ENCODE data around the gene ENTPD2.
"Not testable (repeated sequence)": the region's sequence is repeated elsewhere in the genome, so short reads cannot be mapped to it uniquely, and the experiment has no call there.

ENTPD2 gene

DNA sequence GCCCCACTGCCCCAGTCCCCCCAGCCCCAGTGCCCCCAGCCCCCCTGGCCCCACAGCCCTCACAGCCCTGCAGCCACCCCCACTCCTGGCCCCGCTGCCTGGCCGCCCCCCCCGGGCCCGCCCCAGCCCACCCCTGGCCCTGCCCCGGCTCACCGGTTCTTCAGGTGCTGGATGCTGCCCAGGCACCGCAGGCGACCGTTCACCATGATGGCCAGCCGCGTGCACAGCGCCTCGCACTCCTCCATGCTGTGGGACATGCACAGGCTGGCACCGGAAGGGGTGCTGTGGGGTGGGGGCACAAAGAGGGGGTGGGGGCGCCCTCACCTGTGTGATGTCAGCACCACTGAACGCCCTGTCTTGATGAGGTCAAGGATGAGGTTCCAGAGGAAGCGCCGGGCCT lies 44.6 kb downstream of the ENTPD2 start:
- no peak for DNase-seq (ENCODE audit: extremely low spot score)
- ChIA-PET POLR2A (no interaction called here), CTCF (no interaction called here)
- TF ChIP-seq PKNOX1 (IDR thresholded peaks at IDR 0.05) (no peak), HDGF (IDR thresholded peaks at IDR 0.05; ENCODE audit: borderline replicate concordance) (no peak), ELF4 (IDR thresholded peaks at IDR 0.05) (no peak), TARDBP (IDR thresholded peaks at IDR 0.05) (no peak), SP1 (IDR thresholded peaks at IDR 0.05) (no peak), ZNF384 (IDR thresholded peaks at IDR 0.05) (no peak), LEF1 (IDR thresholded peaks at IDR 0.05; ENCODE audit: borderline replicate concordance) (no peak), NFRKB (IDR thresholded peaks at IDR 0.05) (no peak), SUZ12 (IDR thresholded peaks at IDR 0.05) (no peak), FOXM1 (IDR thresholded peaks at IDR 0.05; ENCODE audit: borderline replicate concordance) (no peak), ARNT (IDR thresholded peaks at IDR 0.05) (no peak), FOXA1 (IDR thresholded peaks at IDR 0.05) (no peak), L3MBTL2 (conservative IDR thresholded peaks at IDR 0.05) (no peak), FOXK2 (IDR thresholded peaks at IDR 0.05) (no peak), CTBP1 (IDR thresholded peaks at IDR 0.05; ENCODE audit: borderline replicate concordance) (no peak), BHLHE40 (IDR thresholded peaks at IDR 0.05; ENCODE audit: borderline replicate concordance) (no peak)

DNA sequence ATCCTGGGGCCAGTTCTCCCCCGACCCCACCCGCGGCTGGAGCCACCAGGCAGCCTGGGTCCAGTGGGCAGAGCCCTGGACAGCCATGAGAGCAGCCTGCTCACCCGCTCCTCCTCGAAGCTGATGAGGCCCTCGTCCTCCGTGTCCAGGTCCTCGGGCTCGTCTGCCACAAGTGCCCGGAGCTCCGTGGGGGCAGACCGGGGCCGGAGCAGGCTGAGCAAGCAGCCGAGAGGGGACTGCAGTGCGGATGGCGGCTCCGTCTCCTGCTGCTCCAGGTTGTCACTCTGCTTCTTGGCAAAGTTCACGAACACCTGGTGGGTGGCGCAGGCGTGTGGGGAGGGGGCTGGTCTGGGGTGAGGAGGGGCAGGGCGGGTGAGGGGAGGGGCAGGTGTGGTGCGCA lies 45.5 kb downstream of the ENTPD2 start:
- ChIA-PET POLR2A (no interaction called here), CTCF (no interaction called here)
- TF ChIP-seq FOXM1 (IDR thresholded peaks at IDR 0.05; ENCODE audit: borderline replicate concordance) (no peak), NFRKB (IDR thresholded peaks at IDR 0.05) (no peak), SUZ12 (IDR thresholded peaks at IDR 0.05) (no peak)
- no peak for DNase-seq (ENCODE audit: extremely low spot score)

DNA sequence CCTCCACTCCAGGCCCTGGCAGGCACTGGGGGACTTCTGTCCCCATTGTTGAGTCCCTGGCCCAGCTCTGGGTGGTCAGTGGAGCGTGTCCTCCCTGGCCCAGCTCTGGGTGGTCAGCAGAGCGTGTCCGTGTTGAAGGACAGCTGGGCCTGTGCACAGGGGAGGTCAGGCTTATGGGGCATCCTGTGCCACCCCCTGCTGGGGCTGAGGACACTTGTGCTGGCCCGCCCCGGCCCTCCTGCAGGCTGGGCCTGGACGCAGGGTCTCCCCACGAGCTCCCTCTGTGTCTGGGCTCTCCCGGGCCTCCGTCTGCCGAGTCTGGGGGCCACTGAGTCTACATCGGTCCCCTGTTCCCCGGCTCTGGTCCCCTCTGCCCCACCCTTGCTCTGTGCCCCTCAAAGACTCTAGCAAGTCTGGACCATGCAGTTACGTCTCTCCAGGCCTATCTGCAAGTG lies 46.0 kb downstream of the ENTPD2 start:
- CTCF ChIA-PET = interaction anchor here (1.2 kb wide), 1 partner anchor 60 kb away, joined by 3 read pairs; no protein-coding TSS in a partner anchor
- DNase-seq (ENCODE audit: extremely low spot score) = no peak
- POLR2A ChIA-PET = no interaction called here
- TF ChIP-seq ARNT (IDR thresholded peaks at IDR 0.05) (no peak), PKNOX1 (IDR thresholded peaks at IDR 0.05) (no peak), L3MBTL2 (conservative IDR thresholded peaks at IDR 0.05) (no peak)

DNA sequence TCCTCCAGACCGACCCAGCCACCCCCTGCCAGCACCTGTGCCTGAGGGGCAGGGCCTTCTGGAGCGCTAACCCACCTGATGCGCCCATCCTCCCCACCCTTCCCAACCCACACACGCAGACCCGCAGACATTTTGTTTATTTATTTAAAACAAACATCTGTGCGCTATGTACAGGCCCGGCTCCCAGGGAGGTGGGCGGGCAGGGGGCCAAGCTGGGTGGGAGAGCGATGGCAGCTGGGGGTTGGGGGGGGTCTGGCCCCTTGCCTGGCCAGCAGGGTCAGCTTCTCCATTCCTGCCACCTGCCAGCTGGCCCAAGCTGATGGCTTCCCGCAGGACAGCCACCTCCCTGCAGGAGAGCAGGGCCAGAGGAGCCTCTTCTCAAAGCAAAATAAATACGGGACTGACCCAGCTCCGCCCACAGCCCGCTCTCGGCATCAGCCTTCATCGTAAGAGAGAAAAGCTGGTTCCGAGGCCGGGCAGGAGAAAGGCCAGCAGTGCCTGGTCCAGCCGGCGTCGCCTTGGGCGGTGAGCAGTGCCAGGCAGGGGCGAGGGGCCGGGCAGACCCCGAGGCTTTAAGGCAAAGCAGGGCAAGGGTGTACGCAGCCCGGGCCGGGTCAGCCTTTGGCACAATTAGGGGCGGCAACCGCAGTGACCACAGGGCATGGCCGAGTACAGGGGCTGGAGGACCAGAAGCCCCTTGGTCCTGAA lies 46.6 kb downstream of the ENTPD2 start:
- ChIA-PET CTCF (interaction anchor here (1.2 kb wide), 1 partner anchor 59 kb away, joined by 3 read pairs; no protein-coding TSS in a partner anchor), POLR2A (no interaction called here)
- no peak for TF ChIP-seq HDGF (IDR thresholded peaks at IDR 0.05; ENCODE audit: borderline replicate concordance)
- DNase-seq (ENCODE audit: extremely low spot score) = no peak

DNA sequence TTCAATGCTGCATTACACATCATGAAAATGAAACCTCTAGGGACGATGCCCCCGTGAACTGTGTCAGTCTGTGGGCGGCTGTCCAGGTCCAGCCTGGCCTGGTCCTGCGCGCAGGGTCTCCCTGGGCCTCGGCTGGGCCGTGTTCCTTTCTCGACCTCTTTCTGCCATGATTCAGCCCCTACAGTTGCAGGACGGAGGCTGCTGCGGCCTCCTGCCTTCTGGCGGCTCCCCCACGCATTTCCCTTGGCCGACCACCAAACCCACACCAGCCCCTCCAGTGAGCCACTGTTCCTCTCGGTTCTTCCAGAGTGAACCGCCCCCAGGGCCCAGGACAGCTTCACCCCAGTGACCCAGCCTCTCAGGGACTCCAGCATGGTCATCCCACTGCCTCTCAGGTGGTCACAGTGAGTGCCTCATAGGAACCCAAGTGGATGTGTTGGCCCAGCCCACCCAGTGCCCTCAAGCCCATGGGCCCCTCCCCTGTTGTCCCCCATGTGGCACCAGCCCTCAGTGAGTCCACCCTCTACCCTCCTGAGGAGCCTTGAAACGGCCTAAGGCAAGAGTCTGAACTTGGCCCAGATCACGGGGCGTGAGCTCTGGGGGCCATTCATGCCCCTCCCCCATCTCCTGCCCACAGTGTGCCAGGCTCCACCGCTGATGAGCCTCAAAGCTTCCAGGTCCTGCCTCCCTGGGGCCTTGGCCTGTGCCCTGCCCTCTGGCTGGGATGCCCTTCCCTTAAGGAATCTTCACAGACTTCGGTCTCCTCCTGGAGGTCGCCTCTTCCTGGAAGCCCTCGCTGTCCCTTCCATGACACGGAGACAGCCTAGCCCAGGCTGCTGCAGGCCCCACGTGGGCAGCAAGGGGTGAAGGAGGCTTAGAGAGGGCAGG lies 47.5 kb downstream of the ENTPD2 start:
- TF ChIP-seq PKNOX1 (IDR thresholded peaks at IDR 0.05) (no peak), NFRKB (IDR thresholded peaks at IDR 0.05) (no peak), ZNF384 (IDR thresholded peaks at IDR 0.05) (no peak), ARNT (IDR thresholded peaks at IDR 0.05) (no peak), HDGF (IDR thresholded peaks at IDR 0.05; ENCODE audit: borderline replicate concordance) (no peak), TARDBP (IDR thresholded peaks at IDR 0.05) (no peak), ELF4 (IDR thresholded peaks at IDR 0.05) (no peak), FOXM1 (IDR thresholded peaks at IDR 0.05; ENCODE audit: borderline replicate concordance) (no peak), FOXA1 (IDR thresholded peaks at IDR 0.05) (no peak), FOXK2 (IDR thresholded peaks at IDR 0.05) (no peak), L3MBTL2 (conservative IDR thresholded peaks at IDR 0.05) (no peak), CTBP1 (IDR thresholded peaks at IDR 0.05; ENCODE audit: borderline replicate concordance) (no peak), SP1 (IDR thresholded peaks at IDR 0.05) (no peak), SUZ12 (IDR thresholded peaks at IDR 0.05) (no peak)
- CTCF ChIA-PET = interaction anchor here (1.2 kb wide), 1 partner anchor 58 kb away, joined by 3 read pairs; no protein-coding TSS in a partner anchor
- no peak for DNase-seq (ENCODE audit: extremely low spot score)
- POLR2A ChIA-PET = no interaction called here

GRCh38 chr9:137004285-137004684 lies 49.6 kb downstream of the ENTPD2 start:
- POLR2A ChIA-PET = interaction anchor here (1.6 kb wide), 1 partner anchor 12 kb away, joined by 7 read pairs; the partner anchor contains the start of gene PAXX
- CTCF ChIA-PET; DNase-seq (ENCODE audit: extremely low spot score): not testable (repeated sequence)
- TF ChIP-seq L3MBTL2 (conservative IDR thresholded peaks at IDR 0.05) = 0 out of 2 replicates have a peak, but pooled peaks have one; percentile 30

All from HEK293T (cell line).